Measurements from ENCODE around the gene PPM1K.

Gene PPM1K

DNA sequence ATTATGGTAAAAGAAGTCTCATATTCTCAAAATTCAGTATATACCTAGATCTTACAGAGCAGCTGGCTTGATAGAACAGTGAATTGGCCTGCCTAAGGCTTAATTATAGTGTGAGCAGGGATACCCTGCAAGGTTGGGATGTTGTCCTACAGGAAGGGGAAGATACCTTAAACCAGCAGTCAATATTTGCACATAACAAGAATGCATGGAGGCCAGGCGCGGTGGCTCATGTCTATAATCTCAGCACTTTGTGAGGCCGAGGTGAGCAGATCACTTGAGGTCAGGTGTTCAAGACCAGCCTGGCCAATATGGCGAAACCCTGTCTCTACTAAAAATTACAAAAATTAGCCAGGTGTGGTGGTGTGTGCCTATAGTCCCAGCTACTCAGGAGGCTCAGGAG is 67.2 kb downstream of the PPM1K start:
- no peak for DNase-seq (ENCODE audit: low read depth)

- no peak for DNase-seq (ENCODE audit: low read depth)
These were observed 68.0 kb downstream of the PPM1K start for GRCh38 chr4:88216395-88216794.

DNA sequence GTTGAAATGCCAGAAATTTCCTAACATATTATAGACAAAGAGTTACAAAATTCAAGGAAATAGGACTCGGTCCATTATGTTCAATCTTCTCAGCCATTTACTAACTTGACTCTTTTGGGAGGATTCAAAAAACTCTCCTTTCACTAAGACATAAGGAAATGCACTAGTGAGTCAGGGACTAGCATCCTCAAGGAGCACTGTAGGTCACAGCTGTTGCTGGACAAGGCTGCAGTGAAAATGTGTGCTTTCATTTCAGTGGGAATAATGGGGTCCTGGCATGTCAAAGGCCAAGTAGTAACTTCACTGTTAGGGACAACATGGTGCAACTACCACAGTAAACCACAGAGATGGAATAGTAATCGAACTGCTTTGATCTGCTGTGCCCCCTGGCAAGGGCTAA is 69.0 kb downstream of the PPM1K start:
- DNase-seq (ENCODE audit: low read depth) = no peak

DNA sequence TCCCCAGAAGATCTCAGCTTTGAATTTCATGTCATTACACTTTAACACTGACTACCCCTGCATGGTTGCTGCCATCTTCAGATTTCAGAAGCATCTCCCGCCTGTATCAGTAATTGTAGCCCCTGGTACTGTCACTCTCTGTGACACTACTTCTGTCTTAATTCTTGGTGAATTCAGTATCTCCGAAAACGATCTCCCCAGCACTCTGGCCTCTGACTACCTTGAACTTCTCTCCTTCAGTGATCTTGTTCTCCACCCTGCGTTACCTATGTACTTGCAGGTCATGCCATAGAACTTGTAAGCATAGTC is 72.2 kb downstream of the PPM1K start:
- DNase-seq (ENCODE audit: low read depth) = no peak

DNA sequence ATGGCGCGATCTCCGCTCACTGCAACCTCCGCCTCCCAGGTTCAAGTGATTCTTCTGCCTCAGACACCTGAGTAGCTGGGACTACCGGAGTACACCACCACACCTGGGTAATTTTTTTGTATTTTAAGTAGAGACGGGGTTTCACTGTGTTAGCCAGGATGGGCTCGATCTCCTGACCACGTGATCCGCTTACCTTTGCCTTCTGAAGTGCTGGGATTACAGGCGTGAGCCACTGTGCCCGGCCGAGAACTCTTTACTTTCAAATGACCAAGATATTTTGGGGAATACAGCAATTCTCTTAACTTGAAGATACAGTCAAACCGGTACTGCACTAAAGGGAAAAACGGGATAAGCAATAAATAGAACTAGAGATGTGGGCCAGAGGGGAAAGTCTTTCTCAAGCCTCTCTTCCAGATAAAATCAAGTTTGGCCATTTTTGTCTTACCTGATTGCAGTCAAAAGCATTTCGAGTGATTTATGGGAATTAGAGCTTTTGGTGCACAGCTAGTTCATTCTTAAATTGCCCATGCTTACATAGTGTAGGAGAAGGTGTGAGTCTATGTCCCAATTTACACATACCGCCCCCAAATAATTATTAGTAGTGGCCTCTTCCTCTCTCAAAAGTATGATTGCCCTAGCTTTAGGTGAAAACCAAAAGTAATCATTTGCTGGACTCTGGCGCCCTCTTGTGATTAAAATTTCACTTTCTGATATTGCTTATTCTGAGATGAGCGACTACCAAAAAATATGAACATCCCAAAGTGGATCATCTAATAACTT is 72.7 kb downstream of the PPM1K start:
- DNase-seq (ENCODE audit: low read depth) = no peak

GRCh38 chr4:88208156-88208555 is 76.2 kb downstream of the PPM1K start:
- DNase-seq (ENCODE audit: low read depth) = no peak
